Measurements from ENCODE around the gene FTCD.

Gene FTCD

GRCh38 chr21:46135782-46136395 is 19.5 kb downstream of the FTCD start:
- peak; percentile 24 for DNase-seq

GRCh38 chr21:46131838-46132651 is 23.3 kb downstream of the FTCD start:
- no peak for DNase-seq

- DNase-seq: no peak
Observed at GRCh38 chr21:46131588-46131837, 23.9 kb downstream of the FTCD start.

- no peak for DNase-seq
Observed at GRCh38 chr21:46130831-46131587, 24.4 kb downstream of the FTCD start.

- no peak for DNase-seq
Observed at GRCh38 chr21:46129846-46130651, 25.3 kb downstream of the FTCD start.

- no peak for DNase-seq
Observed at GRCh38 chr21:46128933-46129571, 26.3 kb downstream of the FTCD start.

GRCh38 chr21:46128106-46128932 is 27.1 kb downstream of the FTCD start:
- DNase-seq: no peak

GRCh38 chr21:46127239-46128105 is 27.9 kb downstream of the FTCD start:
- no peak for DNase-seq

- DNase-seq: no peak
Observed at GRCh38 chr21:46126309-46127238, 28.8 kb downstream of the FTCD start.

GRCh38 chr21:46125846-46126301 is 29.5 kb downstream of the FTCD start:
- no peak for DNase-seq

- no peak for DNase-seq
Observed at GRCh38 chr21:46124926-46125845, 30.2 kb downstream of the FTCD start.

GRCh38 chr21:46124083-46124925 is 31.1 kb downstream of the FTCD start:
- no peak for DNase-seq

- DNase-seq: no peak
Observed at GRCh38 chr21:46122758-46123683, 32.4 kb downstream of the FTCD start.

GRCh38 chr21:46122237-46122671 is 33.1 kb downstream of the FTCD start:
- no peak for DNase-seq

- no peak for DNase-seq
Observed at GRCh38 chr21:46121286-46122221, 33.8 kb downstream of the FTCD start.

All from NCI-H69 (cell line).